Hematopoietic multipotent progenitor cell treated with erythropoietin and hydrocortisone succinate and interleukin-3 and kit ligand, for 4 days (in vitro differentiated cells): ENCODE data around the gene GALNT16.
"Not testable (repeated sequence)": the region's sequence is repeated elsewhere in the genome, so short reads cannot be mapped to it uniquely, and the experiment has no call there.

Experiments
- DNase-seq: peaks from one replicate; pipeline ENCODE4 v3.0.0-alpha.2; 2015

The GALNT16 gene

GRCh38 chr14:69372146-69372545 is 112.2 kb downstream of the GALNT16 start:
- no peak for DNase-seq

- DNase-seq: no peak
Measured at GRCh38 chr14:69373104-69373503, 113.1 kb downstream of the GALNT16 start.

DNA sequence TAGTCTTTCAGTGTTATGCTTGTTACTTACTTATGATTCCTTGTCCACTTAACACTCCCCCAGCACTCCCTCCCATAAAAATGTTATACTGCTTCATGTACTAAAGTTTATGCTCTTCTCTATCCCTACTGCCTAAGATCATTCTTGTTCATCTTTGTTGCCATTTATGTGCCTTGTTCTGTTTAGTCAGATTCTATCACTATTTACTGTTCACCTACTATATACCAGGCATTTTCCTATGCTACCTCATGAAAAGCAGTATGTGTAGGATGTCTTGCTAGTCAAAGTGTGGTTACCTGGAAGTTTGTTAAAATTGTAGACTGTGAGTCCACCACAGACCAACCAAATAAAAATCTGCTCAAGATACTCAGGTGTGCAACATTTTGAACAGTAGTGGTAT is 114.3 kb downstream of the GALNT16 start:
- DNase-seq: no peak

DNA sequence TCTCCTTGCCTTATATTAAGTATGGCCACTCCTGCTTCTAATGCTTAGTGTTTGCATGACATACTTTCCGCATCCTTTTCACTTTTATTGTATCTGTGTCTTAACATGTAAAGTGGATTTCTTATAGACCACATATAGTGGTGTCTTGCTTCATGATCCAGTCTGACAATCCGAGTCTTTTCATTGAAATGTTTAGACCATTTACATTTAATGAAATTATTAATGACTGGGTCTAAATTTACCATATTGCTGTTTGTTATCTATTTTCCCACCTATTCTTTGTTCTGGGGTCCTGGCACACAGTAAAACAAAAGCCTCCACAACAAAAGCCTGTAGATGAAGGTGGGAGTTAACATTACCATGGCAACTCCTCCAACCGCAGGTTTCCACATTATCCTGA is 115.2 kb downstream of the GALNT16 start:
- DNase-seq: no peak

GRCh38 chr14:69375722-69376121 is 115.8 kb downstream of the GALNT16 start:
- DNase-seq: no peak

DNA sequence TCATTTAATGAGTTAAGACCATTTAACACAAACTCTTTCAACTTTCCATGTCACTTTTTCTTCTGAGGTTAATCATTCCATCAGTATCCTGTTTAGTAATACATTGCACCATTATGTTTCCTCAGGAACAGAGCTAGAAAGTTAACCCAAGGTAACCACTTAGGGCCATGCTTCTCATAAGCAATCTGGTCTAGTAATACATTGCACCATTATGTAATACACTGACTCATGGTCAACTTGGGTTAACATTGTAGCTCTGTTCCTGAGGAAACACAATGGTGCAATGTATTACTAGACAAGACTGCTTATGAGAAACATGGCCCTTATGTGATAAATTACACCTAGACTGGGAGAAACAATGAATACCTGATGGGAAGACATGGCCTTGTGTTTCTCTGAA is 116.5 kb downstream of the GALNT16 start:
- DNase-seq: peak; percentile 26

DNA sequence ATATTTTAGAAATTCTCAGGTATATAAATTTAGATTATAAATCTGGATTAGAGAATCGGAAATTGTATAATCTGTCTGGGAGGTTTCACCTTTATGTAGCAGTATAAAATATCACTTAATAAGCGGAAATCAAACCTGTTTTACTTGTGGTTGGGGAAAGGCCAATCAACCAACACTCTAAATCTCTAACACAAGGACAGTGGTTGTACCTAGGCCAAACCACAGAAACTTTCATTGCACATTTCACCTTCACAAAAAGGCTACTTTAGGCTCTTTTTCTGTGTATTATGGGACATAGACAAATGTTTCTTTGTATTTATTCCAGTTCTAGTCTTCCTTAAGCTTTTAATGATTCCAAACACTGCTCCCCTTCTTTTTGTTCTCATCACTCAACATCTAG is 118.3 kb downstream of the GALNT16 start:
- no peak for DNase-seq

DNA sequence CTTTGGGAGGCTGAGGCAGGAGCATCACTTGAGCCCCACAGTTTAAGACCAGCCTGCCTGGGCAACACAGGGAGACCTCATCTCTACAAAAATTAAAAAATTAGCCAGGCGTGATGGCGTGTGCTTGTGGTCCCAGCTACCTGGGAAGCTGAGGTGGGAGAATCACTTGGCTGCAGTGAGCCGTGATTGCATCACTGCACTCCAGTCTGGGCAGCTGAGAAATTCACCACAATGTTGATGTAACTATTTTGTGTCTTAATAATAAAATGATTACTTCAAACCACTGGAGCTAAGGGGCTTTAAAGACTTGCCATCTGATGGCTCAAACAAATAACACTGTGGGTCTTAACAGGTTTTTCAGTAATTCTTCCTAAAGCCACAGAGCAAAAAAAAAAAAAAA is 127.4 kb downstream of the GALNT16 start:
- DNase-seq: no peak

DNA sequence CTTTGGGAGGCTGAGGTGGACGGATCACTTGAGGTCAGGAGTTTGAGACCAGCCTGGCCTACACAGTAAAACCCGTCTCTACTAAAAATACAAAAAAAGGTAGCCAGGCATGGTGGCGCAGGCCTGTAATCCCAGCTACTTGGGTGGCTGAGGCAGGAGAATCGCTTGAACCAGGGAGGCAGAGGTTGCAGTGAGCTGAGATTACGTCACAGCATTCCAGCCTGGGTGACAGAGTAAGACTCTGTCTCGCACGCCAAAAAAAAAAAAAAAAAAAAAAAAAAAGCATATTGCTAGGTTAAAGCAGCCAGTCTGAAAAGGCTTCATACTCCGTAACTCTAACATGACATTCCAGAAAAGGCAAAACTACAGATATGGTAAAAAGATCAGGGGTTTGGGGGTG is 131.4 kb downstream of the GALNT16 start:
- not testable (repeated sequence) for DNase-seq

- no peak for DNase-seq
Measured at GRCh38 chr14:69392481-69392880, 132.5 kb downstream of the GALNT16 start.

- DNase-seq: no peak
Measured at GRCh38 chr14:69395929-69396328, 136.0 kb downstream of the GALNT16 start.

DNA sequence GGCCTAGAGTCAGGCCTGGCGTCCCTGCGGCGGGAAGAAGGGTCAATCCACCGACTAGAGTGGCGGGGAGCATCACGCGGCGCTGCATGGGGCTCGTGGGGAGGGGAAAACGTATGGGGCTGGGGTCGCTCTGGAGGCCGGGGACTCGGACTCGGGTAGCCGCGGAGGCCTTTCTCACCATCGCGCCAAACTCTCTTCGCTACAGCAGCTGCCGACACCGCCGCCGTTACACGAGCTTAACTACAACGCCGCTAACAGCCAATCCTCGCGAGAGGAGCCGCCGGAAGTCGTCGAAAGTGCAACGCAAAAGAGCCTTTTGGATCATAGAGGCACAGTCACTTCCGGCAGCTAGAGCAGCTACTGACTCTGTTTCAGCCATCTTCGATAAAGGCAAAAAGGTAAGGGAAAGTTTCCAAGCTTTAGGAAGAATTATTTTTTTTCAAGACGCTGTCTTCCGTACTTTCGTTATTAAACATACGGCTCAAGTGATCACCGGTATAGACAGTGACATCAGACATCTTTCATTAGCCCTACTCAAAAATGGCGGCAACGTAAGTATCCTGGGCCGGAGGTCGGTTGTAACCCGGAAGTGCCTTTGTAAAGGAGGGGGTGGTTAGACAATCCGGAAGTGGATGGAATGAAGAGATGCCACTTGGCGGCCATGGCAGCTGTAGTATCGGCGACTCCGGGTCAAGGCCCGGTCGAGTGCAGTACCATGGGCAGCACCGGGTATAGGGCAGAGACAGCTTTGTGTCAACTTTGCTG is 138.3 kb downstream of the GALNT16 start, which contains the start of the genes ERH and SLC39A9:
TSS of gene ERH (minus strand) at position 247 of the 765 bp plus-strand sequence. CDS start at position 181, 66 bp downstream.
TSS of gene SLC39A9 (plus strand) at position 640 of the 765 bp plus-strand sequence. CDS start 678 bp downstream, outside the sequence.
- DNase-seq: peak; percentile 99

- no peak for DNase-seq
Measured at GRCh38 chr14:69398818-69399210, 138.9 kb downstream of the GALNT16 start.

DNA sequence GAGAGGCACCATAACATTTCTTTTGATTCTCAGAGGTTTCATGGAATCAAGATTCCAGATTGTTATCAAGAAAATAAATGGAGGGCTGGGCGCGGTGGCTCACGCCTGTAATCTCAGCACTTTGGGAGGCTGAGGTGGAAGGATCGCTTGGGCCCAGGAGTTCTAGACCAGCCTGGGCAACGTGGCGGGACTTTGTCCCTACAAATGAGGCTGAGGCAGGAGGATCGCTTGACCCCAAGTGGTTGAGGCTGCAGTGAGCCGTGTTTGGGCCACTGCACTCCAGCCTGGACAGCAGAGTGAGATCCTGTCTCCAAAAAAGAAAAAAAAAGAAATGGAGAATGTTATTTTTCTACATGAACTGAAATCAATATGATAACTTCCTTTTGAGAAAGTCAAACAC is 139.8 kb downstream of the GALNT16 start:
- no peak for DNase-seq

- DNase-seq: no peak
Measured at GRCh38 chr14:69400154-69400553, 140.2 kb downstream of the GALNT16 start.

DNA sequence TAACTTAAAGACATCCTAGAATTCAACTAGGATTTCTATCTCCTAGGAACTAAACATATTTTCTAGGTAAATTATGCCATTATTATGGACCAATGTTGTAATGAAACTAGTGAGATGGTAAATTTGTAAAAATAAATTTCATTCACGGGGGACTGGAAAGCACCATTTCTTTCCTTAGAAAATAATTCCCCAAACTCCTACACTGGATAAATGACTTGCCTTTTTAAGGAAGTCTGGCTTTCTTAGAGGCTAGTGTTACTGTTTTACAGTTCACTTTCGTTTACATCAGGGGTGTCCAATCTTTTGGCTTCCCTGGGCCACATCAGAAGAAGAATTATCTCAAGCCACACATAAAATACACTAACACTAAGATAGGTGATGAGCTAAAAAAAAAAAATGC is 141.9 kb downstream of the GALNT16 start:
- no peak for DNase-seq

DNA sequence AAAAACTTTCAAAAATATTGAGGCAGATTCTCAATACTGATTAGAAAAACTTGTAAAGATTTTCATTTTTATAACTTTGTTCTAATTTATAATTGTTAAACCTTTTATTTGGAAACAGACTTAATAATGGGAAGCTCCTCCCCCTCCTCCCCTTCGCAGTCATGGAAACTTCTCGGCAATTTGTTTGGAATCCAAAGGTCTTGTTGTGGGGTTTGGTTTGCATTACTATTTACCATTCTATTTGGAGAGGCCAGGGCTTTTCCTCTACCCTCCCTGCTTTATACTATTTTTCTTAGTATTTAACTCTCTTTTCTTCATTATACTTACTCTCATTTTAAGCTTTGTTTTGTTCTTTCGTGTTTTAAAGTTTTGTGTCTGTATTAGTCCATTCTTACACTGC is 144.5 kb downstream of the GALNT16 start:
- DNase-seq: no peak

DNA sequence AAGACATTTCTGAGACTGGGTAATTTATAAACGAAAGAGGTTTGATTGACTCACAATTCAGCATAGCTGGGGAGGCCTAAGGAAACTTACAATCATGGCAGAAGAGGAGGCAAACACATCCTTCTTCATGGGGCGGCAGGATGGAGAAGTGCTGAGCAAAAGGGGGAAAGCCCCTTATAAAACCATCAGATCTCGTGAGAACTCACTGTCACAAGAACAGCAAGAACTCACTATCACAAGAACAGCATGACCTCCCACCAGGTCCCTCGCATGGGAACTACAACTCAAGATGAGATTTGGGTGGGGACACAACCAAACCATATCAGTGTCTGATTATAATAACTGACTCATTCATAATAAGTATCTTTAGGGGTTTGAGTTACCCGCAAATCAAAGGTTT is 144.9 kb downstream of the GALNT16 start:
- DNase-seq: no peak

GRCh38 chr14:69405762-69406161 is 145.8 kb downstream of the GALNT16 start:
- DNase-seq: no peak
